Breast epithelium (tissue), 3 donors: ENCODE data around the gene PROK1.

Experiments
- CTCF ChIP-seq, 3 donors: fragments of 450-650 bp; IDR thresholded peaks; one replicate each; pipeline ENCODE4 v1.5.1; 2016 to 2017; ENCODE audit warnings: antibody characterized with exemption in 3 of 3, mild to moderate bottlenecking in 3 of 3, moderate library complexity in 3 of 3
- POLR2AphosphoS5 ChIP-seq, 3 donors: sonication (generic); formaldehyde crosslinking; IDR thresholded peaks; one replicate each; pipeline ENCODE4 v1.6.1; 2017; ENCODE audit warnings: antibody characterized with exemption in 3 of 3

- TF ChIP-seq CTCF (IDR thresholded peaks at IDR 0.05), result no peak
- TF ChIP-seq POLR2AphosphoS5 (IDR thresholded peaks at IDR 0.05), result no peak
These were observed 25.2 kb downstream of the PROK1 start for GRCh38 chr1:110476028-110476765.
